GM21515 (cell line): ENCODE results near the gene LMOD1.
"Not testable (repeated sequence)": the region's sequence is repeated elsewhere in the genome, so short reads cannot be mapped to it uniquely, and the experiment has no call there.

Source experiments
- ATAC-seq: cut with Tn5 transposase; IDR thresholded peaks from one replicate; pipeline ENCODE4 v1.9.1; 2021; ENCODE audit not compliant: unreplicated experiment

The LMOD1 gene

GRCh38 chr1:201917362-201918033 lies 28.9 kb downstream of the LMOD1 start:
- ATAC-seq: no peak

GRCh38 chr1:201916649-201917249 lies 29.6 kb downstream of the LMOD1 start:
- ATAC-seq: no peak

- no peak for ATAC-seq
Observed at GRCh38 chr1:201914456-201915235, 31.7 kb downstream of the LMOD1 start.

GRCh38 chr1:201912832-201913231 lies 33.5 kb downstream of the LMOD1 start:
- ATAC-seq: no peak

- ATAC-seq: no peak
Observed at GRCh38 chr1:201911826-201912571, 34.3 kb downstream of the LMOD1 start.

GRCh38 chr1:201907621-201908020 lies 38.7 kb downstream of the LMOD1 start:
- no peak for ATAC-seq

GRCh38 chr1:201906336-201906735 lies 40.0 kb downstream of the LMOD1 start:
- ATAC-seq: no peak

- no peak for ATAC-seq
Observed at GRCh38 chr1:201905234-201905890, 41.0 kb downstream of the LMOD1 start.

- no peak for ATAC-seq
Observed at GRCh38 chr1:201904579-201904978, 41.8 kb downstream of the LMOD1 start.

GRCh38 chr1:201903135-201903534 lies 43.2 kb downstream of the LMOD1 start:
- no peak for ATAC-seq

- no peak for ATAC-seq
Observed at GRCh38 chr1:201902198-201902597, 44.1 kb downstream of the LMOD1 start.

GRCh38 chr1:201901036-201901435 lies 45.3 kb downstream of the LMOD1 start:
- not testable (repeated sequence) for ATAC-seq

- no peak for ATAC-seq
Observed at GRCh38 chr1:201900476-201900875, 45.9 kb downstream of the LMOD1 start.

- no peak for ATAC-seq
Observed at GRCh38 chr1:201899683-201900429, 46.5 kb downstream of the LMOD1 start.

- ATAC-seq: no peak
Observed at GRCh38 chr1:201898992-201899391, 47.4 kb downstream of the LMOD1 start.

- ATAC-seq: no peak
Observed at GRCh38 chr1:201898240-201898894, 48.0 kb downstream of the LMOD1 start.

- no peak for ATAC-seq
Observed at GRCh38 chr1:201896951-201897391, 49.4 kb downstream of the LMOD1 start.

- ATAC-seq: peak; percentile 73
Observed at GRCh38 chr1:201895913-201896807, 50.2 kb downstream of the LMOD1 start.
